ENCODE data around the gene NDFIP2. TPM values are rescaled to one million over a fixed set of nuclear protein-coding genes. Genes with fewer than 3 reads are reported as not detected.

NDFIP2 gene
- total RNA-seq, 1 experiment from 2014 or later: 49.6 TPM

DNA sequence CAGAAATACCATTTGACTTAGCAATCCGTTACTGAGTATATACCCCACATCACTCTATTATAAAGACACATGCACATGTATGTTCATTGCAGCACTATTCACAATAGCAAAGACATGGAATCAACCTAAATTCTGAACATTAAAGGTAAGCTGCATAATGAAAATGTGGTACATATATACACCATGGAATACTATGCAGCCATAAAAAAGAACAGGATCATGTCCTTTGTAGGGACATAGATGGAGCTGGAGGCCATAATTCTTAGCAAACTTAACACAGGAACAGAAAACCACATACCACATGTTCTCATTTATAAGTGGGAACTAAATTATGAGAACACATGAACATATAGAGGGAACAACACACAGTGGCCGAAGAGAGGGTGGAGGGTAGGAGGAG is 85.2 kb downstream of the NDFIP2 start:
- POLR2A ChIA-PET: no interaction called here
- CTCF ChIA-PET: no interaction called here

More for the DNA sequence above, 85.2 kb downstream of the NDFIP2 start:
- Histone ChIP-seq H3K4me3 (replicated peaks in 1 of 2; ENCODE audit: low read depth in 1 of 2, low read length in 2 of 2) (no peak overlapping the region), H3K36me3 (ENCODE audit: control insufficient read depth in 1 of 2, insufficient read depth in 2 of 2, low read length in 2 of 2) (no peaks in the 10 kb centered on the region), H2AFZ (ENCODE audit: low read depth, low read length, poor library complexity, severe bottlenecking) (no peak overlapping the region), H3K9ac (ENCODE audit: low read length) (no peak overlapping the region), H3K27ac (ENCODE audit: low read depth, low read length) (no peak overlapping the region), H4K20me1 (ENCODE audit: insufficient read depth) (no peaks in the 10 kb centered on the region), H3K9me3 (ENCODE audit: control insufficient read depth in 1 of 2, insufficient read depth in 1 of 2, low read depth in 1 of 2, low read length in 2 of 2) (no peaks in the 10 kb centered on the region), H3K4me2 (ENCODE audit: low read length) (no peak overlapping the region), H3K79me2 (ENCODE audit: insufficient read depth, low read length) (no peaks in the 10 kb centered on the region), H3K4me1 (ENCODE audit: control insufficient read depth in 1 of 2, insufficient read depth in 2 of 2, low read length in 2 of 2) (no peaks in the 10 kb centered on the region), H3K27me3 (ENCODE audit: insufficient read depth, low read length) (no peaks in the 10 kb centered on the region), H3K9me2 (ENCODE audit: insufficient read depth) (no peaks in the 10 kb centered on the region)
- no TSS peak for BruUV-seq (replicated peaks)
- RAD21 ChIA-PET (ENCODE audit: low non-redundant PET in 1 of 2, low total read pairs in 2 of 2, uncharacterized antibody in 2 of 2, unreplicated experiment in 2 of 2): no interaction called here
- TF ChIP-seq EZH2phosphoT487 (IDR thresholded peaks at IDR 0.05; ENCODE audit: borderline replicate concordance) (no peak), ELF1 (IDR thresholded peaks at IDR 0.05; ENCODE audit: borderline replicate concordance, low read depth) (no peak), SRF (IDR thresholded peaks at IDR 0.05; ENCODE audit: low read depth) (no peak), SIN3A (IDR thresholded peaks at IDR 0.05; ENCODE audit: low read depth) (no peak), MAX (IDR thresholded peaks at IDR 0.05) (no peak), CTCF (IDR thresholded peaks at IDR 0.05 in 2 of 3, conservative IDR thresholded peaks at IDR 0.05 in 1 of 3; ENCODE audit: borderline replicate concordance in 1 of 3, insufficient read depth in 1 of 3, low read depth in 2 of 3, low read length in 2 of 3) (no peak), ZFX (IDR thresholded peaks at IDR 0.05) (no peak), CEBPB (IDR thresholded peaks at IDR 0.05; ENCODE audit: low read depth) (no peak), SP1 (IDR thresholded peaks at IDR 0.05; ENCODE audit: low read depth) (no peak)
- intact Hi-C loops (cut with micrococcal nuclease): no loop called here
- DNase-seq (ENCODE audit: low read depth, low spot score): no peak
- ATAC-seq: no peak

Measured in HCT116 (cell line).